ENCODE data around the gene CHID1. TPM values are rescaled to one million over a fixed set of nuclear protein-coding genes. Genes with fewer than 3 reads are reported as not detected.

Gene CHID1
- total RNA-seq, 1 donor from 2014 or later, result 74.6 TPM

DNA sequence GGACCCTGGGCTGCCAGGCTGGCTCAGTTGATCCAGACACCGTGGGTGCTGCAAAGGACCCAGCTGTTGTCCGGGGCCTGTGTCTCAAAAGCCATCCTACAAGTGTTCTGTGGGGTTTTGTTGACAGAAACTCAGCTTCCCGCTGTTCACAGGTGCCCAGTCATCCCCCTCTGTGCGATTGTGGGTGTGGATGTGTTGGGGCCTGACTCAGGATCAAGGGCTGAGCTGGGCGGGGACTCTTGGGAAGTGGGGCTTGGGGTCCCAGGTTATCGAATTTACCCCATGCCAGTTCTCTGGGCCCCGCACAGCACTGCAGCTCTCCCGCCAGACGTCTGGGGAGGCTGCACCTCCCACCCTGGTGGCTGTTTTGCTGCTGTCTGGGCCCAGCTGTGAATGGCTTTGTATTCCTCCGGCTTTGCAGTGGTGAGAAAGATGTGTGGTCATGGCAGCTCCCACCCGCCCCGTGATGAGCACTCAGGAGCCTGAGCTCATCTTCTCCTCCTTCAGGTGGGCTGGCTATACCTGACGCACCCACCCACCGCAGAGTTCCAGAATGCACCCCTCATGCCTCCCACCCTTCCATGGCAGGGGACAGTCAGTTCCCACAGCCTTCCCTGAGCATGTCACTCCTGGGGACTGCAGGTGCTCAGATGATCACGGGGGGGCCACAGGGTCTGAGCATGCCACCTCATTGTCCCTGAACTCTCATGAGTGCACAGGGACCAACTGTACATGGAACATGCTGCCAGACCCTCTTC is 11.5 kb upstream of the CHID1 start:
- peaks cover 8% of the 10 kb centered on the region for H4K20me1 ChIP-seq (ENCODE audit: insufficient read depth, low read length)
- no peak for TF ChIP-seq EZH2 (IDR thresholded peaks at IDR 0.05; ENCODE audit: insufficient read depth, low read length)
- TF ChIP-seq, protein P1, sequence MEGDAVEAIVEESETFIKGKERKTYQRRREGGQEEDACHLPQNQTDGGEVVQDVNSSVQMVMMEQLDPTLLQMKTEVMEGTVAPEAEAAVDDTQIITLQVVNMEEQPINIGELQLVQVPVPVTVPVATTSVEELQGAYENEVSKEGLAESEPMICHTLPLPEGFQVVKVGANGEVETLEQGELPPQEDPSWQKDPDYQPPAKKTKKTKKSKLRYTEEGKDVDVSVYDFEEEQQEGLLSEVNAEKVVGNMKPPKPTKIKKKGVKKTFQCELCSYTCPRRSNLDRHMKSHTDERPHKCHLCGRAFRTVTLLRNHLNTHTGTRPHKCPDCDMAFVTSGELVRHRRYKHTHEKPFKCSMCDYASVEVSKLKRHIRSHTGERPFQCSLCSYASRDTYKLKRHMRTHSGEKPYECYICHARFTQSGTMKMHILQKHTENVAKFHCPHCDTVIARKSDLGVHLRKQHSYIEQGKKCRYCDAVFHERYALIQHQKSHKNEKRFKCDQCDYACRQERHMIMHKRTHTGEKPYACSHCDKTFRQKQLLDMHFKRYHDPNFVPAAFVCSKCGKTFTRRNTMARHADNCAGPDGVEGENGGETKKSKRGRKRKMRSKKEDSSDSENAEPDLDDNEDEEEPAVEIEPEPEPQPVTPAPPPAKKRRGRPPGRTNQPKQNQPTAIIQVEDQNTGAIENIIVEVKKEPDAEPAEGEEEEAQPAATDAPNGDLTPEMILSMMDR (IDR thresholded peaks at IDR 0.05; ENCODE audit: insufficient read depth, low read depth, low read length), result no peak
- no peak overlapping the region for H3K27ac ChIP-seq (ENCODE audit: low read depth, low read length)
- H3K4me3 ChIP-seq (ENCODE audit: insufficient read depth, low read depth, low read length), result no peak overlapping the region
- H3K36me3 Mint-ChIP-seq (ENCODE audit: low read depth, unreplicated experiment), result peaks cover 2% of the 10 kb centered on the region
- peaks cover under 1% of the 10 kb centered on the region for H3K36me3 ChIP-seq (ENCODE audit: insufficient read depth, low read length)
- H3K4me2 ChIP-seq (ENCODE audit: low read length), result no peak overlapping the region
- H3K4me3 Mint-ChIP-seq (ENCODE audit: unreplicated experiment), result no peak overlapping the region
- no peak overlapping the region for H2AFZ ChIP-seq (ENCODE audit: low read depth, low read length)
- peaks cover 5% of the 10 kb centered on the region for H3K27me3 Mint-ChIP-seq (ENCODE audit: low read depth, unreplicated experiment)
- no peak overlapping the region for H3K9ac ChIP-seq (ENCODE audit: low read length)
- H3K4me1 Mint-ChIP-seq (ENCODE audit: low read depth, unreplicated experiment), result peaks cover 5% of the 10 kb centered on the region
- H3K4me1 ChIP-seq (ENCODE audit: insufficient read depth, low read length), result no peaks in the 10 kb centered on the region
- no peak overlapping the region for H3K27ac Mint-ChIP-seq (ENCODE audit: unreplicated experiment)
- no peaks in the 10 kb centered on the region for H3K27me3 ChIP-seq (ENCODE audit: insufficient read depth, low read length)
- H3K9me3 ChIP-seq (ENCODE audit: insufficient read depth, low read depth, low read length), result no peaks in the 10 kb centered on the region
- H3K79me2 ChIP-seq (ENCODE audit: insufficient read depth, low read length), result peaks cover 9% of the 10 kb centered on the region
- no peaks in the 10 kb centered on the region for H3K9me3 Mint-ChIP-seq (ENCODE audit: unreplicated experiment)
- no peak for DNase-seq (ENCODE audit: low read depth)
- no peak for FAIRE-seq

- Histone ChIP-seq H3K9ac (ENCODE audit: low read length) (no peak overlapping the region), H3K79me2 (ENCODE audit: insufficient read depth, low read length) (no peaks in the 10 kb centered on the region), H2AFZ (ENCODE audit: low read depth, low read length) (no peak overlapping the region), H4K20me1 (ENCODE audit: insufficient read depth, low read length) (no peaks in the 10 kb centered on the region), H3K4me2 (ENCODE audit: low read length) (no peak overlapping the region), H3K27me3 (ENCODE audit: insufficient read depth, low read length) (no peaks in the 10 kb centered on the region), H3K27ac (ENCODE audit: low read depth, low read length) (no peak overlapping the region), H3K4me3 (ENCODE audit: insufficient read depth, low read depth, low read length) (no peak overlapping the region), H3K9me3 (ENCODE audit: insufficient read depth, low read depth, low read length) (no peaks in the 10 kb centered on the region), H3K4me1 (ENCODE audit: insufficient read depth, low read length) (no peaks in the 10 kb centered on the region), H3K36me3 (ENCODE audit: insufficient read depth, low read length) (no peaks in the 10 kb centered on the region)
- Mint-ChIP-seq H3K4me1 (ENCODE audit: low read depth, unreplicated experiment) (no peaks in the 10 kb centered on the region), H3K4me3 (ENCODE audit: unreplicated experiment) (no peak overlapping the region), H3K27me3 (ENCODE audit: low read depth, unreplicated experiment) (peaks cover 5% of the 10 kb centered on the region), H3K27ac (ENCODE audit: unreplicated experiment) (no peak overlapping the region), H3K36me3 (ENCODE audit: low read depth, unreplicated experiment) (peaks cover 2% of the 10 kb centered on the region), H3K9me3 (ENCODE audit: unreplicated experiment) (no peaks in the 10 kb centered on the region)
- TF ChIP-seq EZH2 (IDR thresholded peaks at IDR 0.05; ENCODE audit: insufficient read depth, low read length), result no peak
- TF ChIP-seq, protein P1 (IDR thresholded peaks at IDR 0.05; ENCODE audit: insufficient read depth, low read depth, low read length), result no peak
- DNase-seq (ENCODE audit: low read depth) (no peak), FAIRE-seq (no peak)
Measured at GRCh38 chr11:917426-917825, 6.8 kb upstream of the CHID1 start.

Measured in astrocyte (in vitro differentiated cells and primary cell).